Measurements from ENCODE around the gene CEP112. TPM values are rescaled to one million over a fixed set of nuclear protein-coding genes. Genes with fewer than 3 reads are reported as not detected.

Gene CEP112
- total and polyA plus RNA-seq, 9 of the 15 experiments (the other 6 are each of a cell fraction or from before 2014, with no cell fraction given): 0.84 TPM; not detected in 8

DNA sequence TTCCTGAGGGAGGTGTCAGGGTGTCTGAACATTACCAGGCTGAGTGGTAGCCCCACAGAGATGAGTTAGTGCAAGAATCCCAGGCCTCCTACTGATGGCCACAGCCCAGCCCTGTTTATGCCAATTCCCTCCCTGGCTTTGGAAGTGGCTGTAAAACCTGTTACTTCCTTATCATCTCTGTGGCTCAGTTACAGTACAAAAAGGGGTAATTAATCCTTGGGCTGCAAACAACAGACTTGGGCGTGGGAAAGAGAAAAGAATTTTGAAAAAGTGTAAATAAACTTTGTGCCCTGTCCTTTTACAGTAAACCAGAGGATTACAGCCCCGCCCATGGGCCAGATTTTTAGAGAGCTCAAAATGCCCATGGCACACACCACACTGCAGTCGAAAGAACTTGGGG lies 557.4 kb downstream of the CEP112 start:
- Histone ChIP-seq H2AFZ (ENCODE audit: low read depth, low read length) (no peak overlapping the region), H3K27me3 (ENCODE audit: control insufficient read depth in 2 of 2, insufficient read depth in 2 of 2, low read length in 2 of 2) (peaks cover 2 to 5% of the 10 kb centered on the region in 2 experiments; a peak in 1 of 5 replicates), H3K9me1 (ENCODE audit: control insufficient read depth, insufficient read depth, low read length) (no peaks in the 10 kb centered on the region), H3K9ac (ENCODE audit: insufficient read depth in 1 of 2, low read depth in 2 of 2, low read length in 2 of 2) (no peak overlapping the region), H3K9me3 (replicated peaks; ENCODE audit: control insufficient read depth, insufficient read depth, low read depth, low read length) (no peaks in the 10 kb centered on the region), H3K4me2 (ENCODE audit: insufficient read depth, low read length) (no peak overlapping the region), H4K20me1 (replicated peaks; ENCODE audit: control insufficient read depth, insufficient read depth, low read length) (no peaks in the 10 kb centered on the region), H3K27ac (ENCODE audit: extremely low read depth, low read depth, low read length) (no peak overlapping the region), H3K4me1 (replicated peaks in 1 of 2; ENCODE audit: control insufficient read depth in 2 of 2, insufficient read depth in 2 of 2, low read length in 2 of 2) (no peaks in the 10 kb centered on the region; a peak in 1 of 5 replicates), H3K4me3 (no peak overlapping the region), H3K36me3 (ENCODE audit: control insufficient read depth, insufficient read depth, low read length) (no peaks in the 10 kb centered on the region), H3K79me2 (ENCODE audit: control insufficient read depth, insufficient read depth, low read length) (no peaks in the 10 kb centered on the region)
- POLR2A ChIA-PET: no interaction called here
- 0% methylated on average over 3 of the region's 3 CpGs for WGBS (ENCODE audit: insufficient coverage, low coverage, missing lambda C conversion rate)
- BruUV-seq (replicated peaks): no TSS peak
- CTCF ChIA-PET (ENCODE audit: low intra/inter-chr PET ratio): no interaction called here
- DNase-seq (ENCODE audit: extremely low read depth in 1 of 4, low spot score in 3 of 4) (no peak), FAIRE-seq (no peak), ATAC-seq (no peak)
- TF ChIP-seq POLR3A (IDR thresholded peaks at IDR 0.05; ENCODE audit: borderline replicate concordance, extremely low read depth, insufficient read depth, insufficient read length): no peak
- TF ChIP-seq MEIS2 (IDR thresholded peaks at IDR 0.05; ENCODE audit: partially characterized antibody): no peak
- TF ChIP-seq DDX20 (tag; IDR thresholded peaks at IDR 0.05; ENCODE audit: low read depth): no peak
- TF ChIP-seq ZNF217 (CRISPR knock-in tag; IDR thresholded peaks at IDR 0.05): no peak
- no peak for TF ChIP-seq PATZ1 (CRISPR knock-in tag; IDR thresholded peaks at IDR 0.05; ENCODE audit: borderline replicate concordance)
- no peak for TF ChIP-seq ETV5 (CRISPR knock-in tag; IDR thresholded peaks at IDR 0.05; ENCODE audit: low read depth)
- TF ChIP-seq PTBP1 (IDR thresholded peaks at IDR 0.05; ENCODE audit: low read depth, low read length): no peak
- TF ChIP-seq SMARCA5 (IDR thresholded peaks at IDR 0.05): no peak
- no peak for TF ChIP-seq KAT7 (CRISPR knock-in tag; IDR thresholded peaks at IDR 0.05; ENCODE audit: borderline replicate concordance)
- no peak for TF ChIP-seq SMC3 (conservative IDR thresholded peaks at IDR 0.05; ENCODE audit: insufficient read depth, low read depth, low read length)
- intact Hi-C loops (cut with micrococcal nuclease): no loop called here
- in situ Hi-C loops (cut with MboI): no loop called here
